NCI-H774 (cell line): ENCODE measurements around the gene LIMK2.
A peak's percentile ranks its signal among the peaks of the same experiment; 100 is the strongest.
"Not testable (repeated sequence)": the region's sequence is repeated elsewhere in the genome, so short reads cannot be mapped to it uniquely, and the experiment has no call there.

ENCODE experiments used
- DNase-seq: peaks from one replicate; lab custom pipeline; 2025; lab: John Stamatoyannopoulos, UW

LIMK2 gene

DNA sequence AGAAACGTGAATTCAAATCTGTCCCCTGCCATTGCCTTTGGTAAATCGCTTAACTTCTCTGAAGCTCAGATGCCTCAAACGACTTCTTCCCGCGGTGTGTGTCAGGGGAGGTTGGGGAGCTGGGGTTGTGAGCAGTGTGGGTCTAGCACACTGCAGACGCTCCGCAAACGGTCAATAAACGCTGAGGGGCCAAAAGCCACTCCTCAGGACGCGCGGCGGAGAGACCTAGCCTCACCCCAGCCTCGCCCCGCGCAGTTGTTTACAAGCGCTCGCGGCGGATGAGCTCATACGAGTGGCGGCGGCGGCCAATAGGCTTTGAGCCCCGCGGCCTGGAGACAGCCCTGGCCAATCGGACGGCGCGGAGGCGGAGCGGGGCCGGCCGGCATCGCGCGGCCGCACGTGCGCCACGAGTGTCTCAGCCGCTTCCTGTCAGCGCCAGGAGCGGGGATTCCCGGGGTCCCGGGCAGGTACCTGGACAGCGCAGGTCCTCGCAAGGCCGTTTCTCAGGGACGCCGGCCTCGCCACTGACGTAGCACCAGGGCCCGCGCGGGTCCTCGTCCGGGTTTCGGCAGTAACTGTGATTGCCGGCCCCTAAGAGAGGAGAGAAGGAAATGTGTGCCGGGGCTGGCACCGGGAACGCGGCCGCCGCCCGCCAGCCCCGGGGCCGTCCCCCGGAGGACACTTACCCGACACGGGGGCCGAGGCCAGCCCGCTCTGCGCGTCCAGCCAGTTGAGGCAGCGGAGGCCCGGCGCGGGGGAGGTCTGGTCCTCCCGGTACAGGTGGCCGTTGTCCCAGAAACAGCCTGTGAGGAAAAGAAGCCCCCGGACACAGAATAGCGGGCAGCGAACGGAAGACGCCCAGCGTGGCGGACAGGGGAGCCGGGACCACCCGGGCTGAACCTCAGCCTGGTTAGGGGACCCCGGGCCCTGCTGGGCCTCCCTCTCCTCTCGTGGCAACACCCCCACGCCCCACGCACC lies 78.7 kb downstream of the LIMK2 start:
- peak; percentile 81 for DNase-seq

GRCh38 chr22:31291481-31292235 lies 79.6 kb downstream of the LIMK2 start:
- DNase-seq: no peak

DNA sequence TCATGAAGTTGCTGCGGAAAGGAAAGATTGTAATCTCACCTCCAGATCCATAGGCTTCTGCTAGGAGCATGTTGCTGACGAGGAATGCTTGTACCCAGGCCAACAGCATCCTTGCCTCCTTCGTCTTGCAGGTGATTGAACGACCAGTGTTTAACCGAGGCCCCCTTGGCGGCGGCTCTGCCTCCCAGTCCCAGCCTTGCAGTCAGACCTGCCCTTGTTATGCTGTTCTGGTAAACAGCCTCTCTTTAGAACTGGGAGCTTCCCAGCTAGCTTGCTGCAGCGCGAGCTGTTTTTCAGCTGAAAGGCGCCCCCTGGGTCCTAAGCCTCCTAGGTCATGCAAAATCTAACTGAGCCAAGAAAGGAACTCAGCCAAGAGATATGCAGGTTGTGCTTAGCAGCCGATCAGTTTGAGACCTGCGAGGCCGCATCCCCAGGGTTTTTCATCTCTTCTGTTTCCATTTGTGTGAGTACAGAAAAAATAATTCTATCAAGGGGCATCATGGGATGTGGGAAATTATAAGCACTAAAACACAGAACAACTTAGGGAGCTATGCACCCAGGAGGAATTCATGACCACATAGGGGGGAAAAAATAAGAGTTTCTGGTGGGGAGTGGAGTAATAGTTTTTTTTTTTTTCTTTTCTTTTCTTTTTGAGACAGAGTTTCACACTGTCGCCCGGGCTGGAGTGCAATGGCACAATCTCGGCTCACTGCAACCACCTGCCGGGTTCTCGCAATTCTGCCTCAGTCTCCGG lies 80.3 kb downstream of the LIMK2 start, which contains the start of gene PIK3IP1:
Gene PIK3IP1, minus strand, starts transcription at position 253 of the 754 bp plus-strand sequence. Its CDS starts 144 bp downstream, at position 109.
- peak; percentile 23 for DNase-seq

DNA sequence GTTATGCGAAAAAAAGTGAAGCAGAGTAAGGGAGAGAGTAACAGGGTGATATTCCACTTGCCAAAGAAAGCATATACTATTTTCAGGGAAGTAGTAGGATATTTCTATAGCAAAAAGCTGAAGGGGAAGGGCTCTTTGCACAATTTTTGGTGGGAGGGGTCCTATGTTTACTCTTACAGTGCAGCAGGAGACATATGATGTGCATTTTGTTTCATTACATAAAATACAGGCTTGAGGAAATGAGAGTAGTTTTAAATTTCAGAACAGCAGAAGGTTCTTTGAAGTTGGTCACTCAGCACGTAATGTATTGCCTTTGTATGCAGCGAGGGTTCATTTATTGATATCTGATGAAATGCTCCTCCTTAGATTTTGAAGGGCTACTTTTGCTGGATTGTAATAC lies 83.3 kb downstream of the LIMK2 start:
- no peak for DNase-seq

DNA sequence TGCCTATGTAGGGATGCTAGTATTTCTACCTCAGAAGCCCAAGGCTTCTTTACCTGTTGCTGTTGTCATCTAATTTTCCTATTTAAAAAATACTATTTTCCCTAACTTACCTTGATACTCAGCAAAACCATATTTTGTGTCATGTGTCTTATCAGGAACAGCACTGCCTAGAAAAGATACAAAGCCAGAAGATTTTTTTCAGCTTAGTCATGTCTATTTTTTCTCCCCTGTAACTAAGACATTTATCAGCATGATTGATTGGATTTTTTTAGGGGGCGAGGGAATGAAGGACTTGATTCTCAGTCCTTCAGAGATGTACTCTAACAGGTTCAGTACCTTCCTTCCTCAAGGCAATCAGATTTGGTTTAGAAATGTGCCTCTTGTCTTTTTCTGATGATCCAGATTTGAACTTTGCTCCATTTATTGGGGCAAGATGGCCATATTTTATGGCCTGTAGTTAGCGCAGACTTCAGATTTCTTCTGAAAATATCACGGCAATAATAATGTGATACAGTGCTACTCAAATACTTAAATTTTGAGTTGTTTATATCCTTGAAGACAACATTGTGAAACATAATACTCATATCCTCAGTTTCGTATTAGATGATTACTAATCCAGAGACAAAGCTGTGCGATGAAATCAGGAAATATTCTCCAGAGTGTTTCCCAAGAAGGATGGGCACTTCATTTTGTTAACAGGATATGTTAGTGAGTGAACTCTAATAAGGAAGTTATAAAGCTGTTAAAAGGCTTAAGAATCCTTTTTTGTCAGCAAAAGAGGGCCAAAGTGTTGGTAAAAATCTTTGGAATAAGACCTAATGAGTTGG lies 83.9 kb downstream of the LIMK2 start:
- no peak for DNase-seq

GRCh38 chr22:31300896-31301295 lies 88.8 kb downstream of the LIMK2 start:
- no peak for DNase-seq

- DNase-seq: no peak
Observed at GRCh38 chr22:31302006-31302405, 89.9 kb downstream of the LIMK2 start.

DNA sequence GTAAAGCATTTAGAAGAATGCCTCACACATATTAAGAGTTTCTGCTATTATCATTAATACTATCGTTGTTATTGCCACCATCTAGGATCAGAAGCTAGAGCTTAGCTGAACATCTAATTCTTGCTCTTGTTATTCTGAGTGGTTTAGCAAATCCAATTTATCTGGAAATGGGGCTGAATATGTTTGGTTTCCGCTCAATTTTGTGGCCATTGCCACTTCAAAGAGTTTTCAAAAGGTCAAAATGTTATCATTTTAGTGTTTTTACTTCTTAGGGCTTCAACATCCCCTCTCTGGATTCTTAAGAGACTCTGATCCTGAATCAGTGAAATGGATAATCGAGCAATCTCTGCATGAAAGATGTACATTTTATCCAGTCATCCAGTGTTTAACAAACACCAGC lies 90.4 kb downstream of the LIMK2 start:
- no peak for DNase-seq

DNA sequence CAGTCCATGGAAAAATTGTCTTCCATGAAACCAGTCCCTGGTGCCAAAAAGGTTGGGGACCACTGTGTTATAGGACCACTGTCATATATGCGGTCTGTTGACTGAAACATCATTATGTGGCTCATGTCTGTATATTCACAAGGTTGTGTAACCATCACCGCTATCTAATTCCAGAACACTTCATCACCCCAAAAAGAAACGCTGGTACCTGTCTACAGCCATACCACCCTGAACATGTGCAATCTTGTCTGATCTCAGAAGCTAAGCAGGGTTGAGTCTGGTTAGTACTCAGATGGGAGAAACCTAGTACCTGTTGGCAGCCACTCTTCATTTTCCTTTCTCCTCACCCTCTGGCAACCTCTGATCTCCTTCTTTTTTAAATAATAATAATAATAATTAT lies 93.1 kb downstream of the LIMK2 start:
- no peak for DNase-seq

DNA sequence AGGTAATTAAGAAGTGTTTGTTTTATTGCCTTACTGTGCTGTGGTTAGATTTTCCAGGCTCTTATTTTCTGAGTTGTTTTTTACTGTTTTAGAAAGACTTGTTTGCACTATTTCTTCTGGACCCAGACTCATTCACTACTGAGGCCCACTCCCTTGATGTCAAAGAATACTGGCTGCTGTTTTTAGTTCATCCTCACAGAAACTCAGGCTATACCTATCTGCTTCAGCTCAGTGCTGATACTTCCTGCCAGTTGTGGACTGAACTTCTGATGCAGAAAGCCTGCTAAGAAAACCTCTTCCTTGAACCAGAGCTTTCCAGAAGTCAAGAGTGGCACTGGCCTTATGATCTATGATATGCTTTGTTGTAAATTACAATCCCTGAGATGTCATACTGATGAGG lies 96.1 kb downstream of the LIMK2 start:
- DNase-seq: no peak

DNA sequence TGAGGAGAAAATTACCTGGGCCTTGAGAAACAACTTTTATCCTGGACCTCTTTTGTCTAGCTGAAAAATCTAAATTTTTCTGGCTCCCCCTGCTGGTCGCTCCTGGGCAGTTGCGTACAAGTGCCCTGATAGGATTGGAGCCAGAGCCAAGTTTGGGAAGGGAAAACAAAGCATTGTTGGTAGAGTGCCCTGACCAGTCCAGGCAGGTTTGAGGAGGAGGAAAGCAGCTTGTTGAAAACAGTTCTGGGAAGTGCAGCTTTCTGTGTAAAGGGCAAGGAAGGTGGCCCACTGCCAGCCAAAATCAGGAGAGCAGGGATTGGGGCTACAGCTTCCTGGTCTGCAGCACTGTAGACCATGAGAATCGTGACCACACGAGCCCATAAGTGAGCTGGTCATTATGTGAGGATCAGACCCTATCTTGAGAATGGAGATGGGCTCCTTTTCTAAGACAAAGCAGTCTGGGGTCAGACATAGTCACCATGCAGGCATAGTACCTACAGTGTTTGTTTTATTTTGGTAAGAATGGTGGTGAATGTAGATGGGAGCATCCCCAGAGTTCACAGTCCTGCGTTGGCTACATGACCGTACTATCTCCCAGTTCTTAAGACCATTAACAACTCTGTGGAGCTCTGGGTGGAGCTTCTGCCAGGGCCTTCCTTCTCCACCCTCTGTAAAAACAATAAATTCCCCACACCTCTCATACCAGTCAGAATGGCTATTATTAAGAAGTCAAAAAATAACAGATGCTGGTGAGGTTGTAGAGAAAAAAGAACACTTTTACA lies 101.5 kb downstream of the LIMK2 start:
- DNase-seq: peak; percentile 57

- DNase-seq: not testable (repeated sequence)
Observed at GRCh38 chr22:31314220-31314619, 102.1 kb downstream of the LIMK2 start.

DNA sequence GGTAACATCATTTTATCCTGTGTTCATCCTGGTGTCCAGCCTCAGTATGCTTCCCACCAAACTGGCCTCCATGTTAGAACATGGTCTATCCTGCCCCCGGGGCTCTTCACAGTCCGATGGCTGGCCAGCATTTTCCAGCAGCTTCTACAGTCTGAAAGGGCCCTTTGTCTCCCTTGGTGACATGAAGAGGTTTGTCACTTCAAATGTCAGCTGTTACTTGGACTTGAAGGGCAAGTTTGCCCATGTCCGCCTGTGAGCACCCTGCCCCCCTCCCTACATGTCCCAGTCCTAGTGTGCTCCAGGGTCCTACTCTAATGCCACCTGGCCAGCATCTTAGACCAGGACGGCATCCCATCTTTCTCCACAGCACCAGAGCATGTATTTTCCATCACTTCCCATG lies 109.3 kb downstream of the LIMK2 start:
- no peak for DNase-seq

DNA sequence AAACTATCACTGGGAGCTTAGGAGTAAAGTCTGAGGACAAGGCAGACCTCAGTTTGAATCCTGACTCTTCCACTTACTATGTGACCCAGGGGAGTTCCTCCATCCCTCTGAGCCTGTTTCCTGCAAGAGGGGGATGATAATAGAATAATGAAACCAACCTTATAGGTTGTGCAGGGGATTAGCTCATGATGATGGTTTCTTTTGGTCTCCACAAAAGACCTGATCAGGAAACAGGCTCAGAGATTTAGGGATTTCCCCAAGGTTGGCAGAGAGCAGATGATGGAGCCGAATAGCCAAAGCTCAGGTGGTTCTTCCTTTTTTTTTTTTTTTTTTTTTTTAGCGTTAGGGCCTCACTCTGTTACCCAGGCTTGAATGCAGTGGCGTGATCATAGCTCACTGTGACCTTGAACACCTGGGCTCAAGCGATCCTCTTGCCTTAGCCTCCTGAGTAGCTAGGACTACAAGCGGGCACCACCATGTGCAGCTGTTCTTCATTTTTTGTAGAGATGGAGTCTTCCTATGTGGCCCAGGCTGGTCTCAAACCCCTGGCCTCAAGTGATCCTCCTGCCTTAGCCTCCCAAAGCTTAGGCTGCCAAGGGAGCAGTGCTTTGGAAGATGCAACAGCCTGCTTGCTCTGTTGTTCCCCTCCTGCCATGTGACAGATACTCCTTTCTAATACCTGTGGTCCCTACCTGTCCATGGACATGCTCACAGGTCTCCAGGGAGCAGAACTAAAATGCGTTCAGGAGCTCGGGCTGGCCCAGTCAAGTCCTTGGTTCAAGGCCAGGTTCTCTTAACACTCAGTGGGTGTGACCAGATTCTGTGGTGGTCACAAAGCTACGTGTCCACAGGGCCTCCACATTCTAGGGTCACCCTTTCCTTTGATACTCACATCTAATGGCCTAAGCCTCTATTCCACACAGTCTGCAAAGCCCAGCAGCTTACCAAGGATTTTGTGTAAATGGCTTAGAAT lies 111.8 kb downstream of the LIMK2 start:
- no peak for DNase-seq

DNA sequence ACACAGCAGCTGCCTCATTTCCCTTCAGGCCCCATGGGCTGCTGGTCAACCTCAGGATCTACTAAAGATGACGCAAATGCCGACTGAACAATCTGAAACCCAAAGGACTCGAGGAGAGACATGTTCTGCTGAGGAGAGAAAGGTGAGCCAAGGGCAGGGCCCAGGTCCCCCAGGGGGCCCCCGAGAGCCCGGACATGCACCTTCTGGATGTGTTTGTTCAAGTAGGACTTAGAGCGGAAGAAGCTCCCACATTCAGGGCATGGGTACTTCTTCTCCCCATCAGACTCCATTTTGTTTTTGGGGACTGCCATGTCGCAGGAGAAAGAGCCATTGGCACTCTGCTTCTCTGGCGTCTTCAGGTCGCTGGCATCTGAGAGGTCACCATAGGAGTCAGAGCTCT lies 114.8 kb downstream of the LIMK2 start:
- no peak for DNase-seq

DNA sequence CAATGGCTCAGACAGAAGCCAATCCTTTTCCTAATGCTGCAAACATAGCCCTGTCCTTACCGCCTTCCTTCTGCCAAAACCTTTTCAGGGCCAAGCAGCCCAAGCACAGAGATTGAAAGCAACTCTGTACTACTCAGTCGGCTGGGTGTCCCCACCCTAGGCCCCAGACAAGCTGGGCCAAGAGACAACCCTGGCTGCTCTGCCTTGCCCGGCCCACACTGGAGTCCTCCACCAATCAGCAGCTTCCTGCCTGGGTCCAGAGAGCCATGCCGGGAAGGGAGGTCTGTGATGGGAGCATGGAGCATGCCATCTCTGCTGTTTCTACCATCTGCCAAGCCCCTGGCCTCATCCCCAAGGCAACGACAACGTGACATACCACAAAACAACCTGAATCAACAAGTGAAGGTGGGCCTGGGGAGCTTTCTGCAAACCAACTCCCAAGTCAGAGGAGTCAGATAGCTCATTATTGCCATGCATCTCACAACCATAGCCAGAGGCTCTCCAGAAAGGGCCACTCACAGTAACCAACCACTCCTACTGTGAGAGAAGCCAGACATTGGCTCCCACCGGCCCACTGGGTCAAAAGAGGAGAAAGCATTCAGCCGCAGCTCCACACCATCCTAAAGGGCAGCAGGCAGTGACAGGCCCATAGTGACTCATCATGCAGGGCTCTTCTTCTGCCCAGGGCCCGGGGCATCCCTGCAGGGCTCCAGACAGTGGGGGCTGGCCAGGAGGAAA lies 115.9 kb downstream of the LIMK2 start:
- no peak for DNase-seq

DNA sequence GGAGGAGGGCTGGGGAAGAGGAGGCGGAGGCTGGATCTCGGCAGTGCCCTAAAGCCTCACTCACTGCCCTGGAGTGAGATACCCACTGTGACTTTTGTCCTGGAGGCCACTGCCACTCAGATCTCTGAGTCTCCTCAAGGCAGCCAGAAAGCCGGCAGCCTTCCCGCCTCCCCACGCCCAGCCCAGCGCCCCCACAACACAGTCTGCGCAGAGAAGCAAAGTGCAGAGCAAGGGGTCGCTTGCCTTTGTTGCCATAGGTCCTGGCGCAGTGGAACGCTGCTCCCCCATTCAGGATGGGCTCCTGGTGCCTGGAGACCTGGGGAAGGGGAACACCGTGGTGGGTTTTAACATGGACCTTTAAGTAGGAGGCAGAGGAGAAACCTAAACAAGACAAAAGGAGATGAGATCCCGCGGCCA lies 116.5 kb downstream of the LIMK2 start:
- DNase-seq: no peak

- no peak for DNase-seq
Observed at GRCh38 chr22:31329029-31329428, 116.9 kb downstream of the LIMK2 start.
